Thyroid gland (tissue), 4 donors: ENCODE results near the gene GARNL3. TPM values are rescaled to one million over a fixed set of nuclear protein-coding genes. Genes with fewer than 3 reads are reported as not detected.

Source experiments
- DNase-seq, 2 donors: peaks; one replicate each; pipeline ENCODE4 v3.0.0-alpha.2; 2019
- H3K27ac ChIP-seq, 3 donors: fragments of 200-600 bp; sonication (generic); 1 replicate in 2 of 3; 2 replicates in 1 of 3; pipeline ENCODE4 v1.5.1; 2016 to 2019; ENCODE audit warnings: mild to moderate bottlenecking in 1 of 3, moderate library complexity in 1 of 3
- H3K27me3 ChIP-seq: fragments of 200-600 bp; sonication (generic); one replicate; pipeline ENCODE4 v1.5.1; 2019
- H3K36me3 ChIP-seq, 2 donors: fragments of 200-600 bp; sonication (generic); one replicate each; pipeline ENCODE4 v1.5.1; 2016 to 2019
- H3K4me1 ChIP-seq, 2 donors: fragments of 200-600 bp; sonication (generic); one replicate each; pipeline ENCODE4 v1.5.1; 2017 to 2019
- H3K4me3 ChIP-seq, 3 donors: fragments of 200-600 bp; sonication (generic); replicated peaks in 1 of 3; 1 replicate in 2 of 3; 2 replicates in 1 of 3; pipeline ENCODE4 v1.5.1; 2016; ENCODE audit warnings: mild to moderate bottlenecking in 1 of 3
- H3K9me3 ChIP-seq: fragments of 200-600 bp; sonication (generic); one replicate; pipeline ENCODE4 v1.5.1; 2017
- CTCF ChIP-seq, 6 experiments: fragments of 200-600 bp in 3 of 6; fragments of 450-650 bp in 3 of 6; sonication (generic) in 3 of 6; IDR thresholded peaks; one replicate each; pipeline ENCODE4 v1.5.1; 2016 to 2019; ENCODE audit warnings: antibody characterized with exemption in 6 of 6, mild to moderate bottlenecking in 2 of 6, inconsistent platforms in 1 of 6, moderate library complexity in 1 of 6
- POLR2A ChIP-seq, 2 donors: fragments of 450-650 bp; IDR thresholded peaks; one replicate each; pipeline ENCODE4 v1.6.1; 2017; ENCODE audit warnings: antibody characterized with exemption in 2 of 2, mild to moderate bottlenecking in 2 of 2, moderate library complexity in 1 of 2
- WGBS, 2 donors: methylation state at CpG; one replicate each; pipeline ENCODE4 v1.1.5; 2017; 5-methylcytosine and 5-hydroxymethylcytosine counted together
- intact Hi-C: fragments of 100-400 bp; cut with DNase I; formaldehyde crosslinking; loops from one replicate; pipeline ENCODE4 v1.15.1; 2023
- total RNA-seq, 4 donors: library from RNA; depleted of rRNA; stranded (reverse); fragments of >200 nt; gene quantifications; one replicate each; pipeline ENCODE4 v1.2.3, GENCODE V29; 2016

The GARNL3 gene
- total RNA-seq, 4 donors from 2014 or later, result 14.6 to 49.1 (median 20.1) TPM

- Histone ChIP-seq H3K27me3 (no peaks in the 10 kb centered on the region), H3K4me1 (peaks cover 5 to 11% of the 10 kb centered on the region in 2 donors), H3K9me3 (no peaks in the 10 kb centered on the region), H3K4me3 (no peak overlapping the region), H3K36me3 (peaks cover 0 to 11% of the 10 kb centered on the region in 2 donors), H3K27ac (peak overlapping the region in 1 of 3 donors; percentile 68)
- WGBS, 2 donors, result 94 to 96% methylated on average over 11 to 17 of the region's 20 CpGs
- intact Hi-C loops, result no loop called here
- TF ChIP-seq POLR2A (IDR thresholded peaks at IDR 0.05) (no peak), CTCF (IDR thresholded peaks at IDR 0.05) (no peak)
- DNase-seq, result no peak
Measured at GRCh38 chr9:127405344-127406125, 141.0 kb downstream of the GARNL3 start.

GRCh38 chr9:127406799-127407491 lies 142.4 kb downstream of the GARNL3 start:
- H3K27me3 ChIP-seq, result no peaks in the 10 kb centered on the region
- H3K27ac ChIP-seq, result peak overlapping the region in 2 of 3 donors; percentile 68 to 78
- no peak overlapping the region for H3K4me3 ChIP-seq
- WGBS, 2 donors, result 84 to 94% methylated on average over 6 to 13 of the region's 13 CpGs
- H3K9me3 ChIP-seq, result no peaks in the 10 kb centered on the region
- no peak for DNase-seq
- peaks cover 5 to 11% of the 10 kb centered on the region in 2 donors for H3K4me1 ChIP-seq
- intact Hi-C loops, result no loop called here
- peaks cover 0 to 11% of the 10 kb centered on the region in 2 donors for H3K36me3 ChIP-seq
- TF ChIP-seq CTCF (IDR thresholded peaks at IDR 0.05) (no peak), POLR2A (IDR thresholded peaks at IDR 0.05) (no peak)

GRCh38 chr9:127407492-127407843 lies 142.9 kb downstream of the GARNL3 start:
- intact Hi-C loops, result no loop called here
- H3K9me3 ChIP-seq, result no peaks in the 10 kb centered on the region
- H3K36me3 ChIP-seq, result peaks cover 0 to 11% of the 10 kb centered on the region in 2 donors
- H3K27me3 ChIP-seq, result no peaks in the 10 kb centered on the region
- peak in 1 of 2 donors; percentile 49 for DNase-seq
- WGBS, 2 donors, result 64 to 79% methylated on average over 6 of the region's 6 CpGs
- H3K4me1 ChIP-seq, result peaks cover 5 to 11% of the 10 kb centered on the region in 2 donors
- H3K27ac ChIP-seq, result peak overlapping the region in 2 of 3 donors; percentile 68 to 78
- TF ChIP-seq POLR2A (IDR thresholded peaks at IDR 0.05), result no peak
- H3K4me3 ChIP-seq, result no peak overlapping the region

GRCh38 chr9:127411122-127411521 lies 146.5 kb downstream of the GARNL3 start:
- WGBS, 2 donors, result 84 to 89% methylated on average over 4 of the region's 4 CpGs
- no peak for DNase-seq
- H3K27ac ChIP-seq, result no peak overlapping the region
- no peak for TF ChIP-seq CTCF (IDR thresholded peaks at IDR 0.05)
- no peak for TF ChIP-seq POLR2A (IDR thresholded peaks at IDR 0.05)
- peaks cover 5 to 21% of the 10 kb centered on the region in 2 donors for H3K4me1 ChIP-seq
- intact Hi-C loops, result no loop called here
- H3K27me3 ChIP-seq, result no peaks in the 10 kb centered on the region
- no peaks in the 10 kb centered on the region for H3K9me3 ChIP-seq
- H3K4me3 ChIP-seq, result no peak overlapping the region
- H3K36me3 ChIP-seq, result no peaks in the 10 kb centered on the region

- DNase-seq, result peak; percentile 21 to 24
- Histone ChIP-seq H3K27me3 (no peaks in the 10 kb centered on the region), H3K27ac (no peak overlapping the region), H3K4me1 (peaks cover 0 to 10% of the 10 kb centered on the region in 2 donors), H3K36me3 (no peaks in the 10 kb centered on the region), H3K9me3 (no peaks in the 10 kb centered on the region), H3K4me3 (no peak overlapping the region)
- intact Hi-C loops, result no loop called here
- TF ChIP-seq POLR2A (IDR thresholded peaks at IDR 0.05) (no peak), CTCF (IDR thresholded peaks at IDR 0.05) (no peak)
- WGBS, 2 donors, result 54 to 63% methylated on average over 4 of the region's 4 CpGs
Measured at GRCh38 chr9:127415141-127415540, 150.6 kb downstream of the GARNL3 start.
